ENCODE results near the gene GID8. TPM values are rescaled to one million over a fixed set of nuclear protein-coding genes. Genes with fewer than 3 reads are reported as not detected.

Gene GID8
- polyA plus RNA-seq, 4 donors = 50.4 to 56.6 (median 53.1) TPM

DNA sequence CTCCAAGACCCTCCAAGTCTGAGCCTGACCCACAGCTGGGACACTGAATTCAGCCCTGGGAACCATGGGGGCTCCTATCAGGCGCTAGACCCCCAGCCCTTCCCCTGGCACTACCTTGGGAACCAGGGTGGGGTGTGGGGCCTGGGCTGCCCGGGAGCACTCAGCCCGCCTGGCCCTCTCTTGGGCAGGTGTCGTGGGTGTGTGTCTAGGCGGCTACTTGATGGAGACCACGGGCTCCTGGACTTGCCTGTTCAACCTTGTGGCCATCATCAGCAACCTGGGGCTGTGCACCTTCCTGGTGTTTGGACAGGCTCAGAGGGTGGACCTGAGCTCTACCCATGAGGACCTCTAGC is 29.2 kb downstream of the GID8 start:
- no peak for DNase-seq (ENCODE audit: low read depth in 4 of 4, low spot score in 2 of 4)

DNA sequence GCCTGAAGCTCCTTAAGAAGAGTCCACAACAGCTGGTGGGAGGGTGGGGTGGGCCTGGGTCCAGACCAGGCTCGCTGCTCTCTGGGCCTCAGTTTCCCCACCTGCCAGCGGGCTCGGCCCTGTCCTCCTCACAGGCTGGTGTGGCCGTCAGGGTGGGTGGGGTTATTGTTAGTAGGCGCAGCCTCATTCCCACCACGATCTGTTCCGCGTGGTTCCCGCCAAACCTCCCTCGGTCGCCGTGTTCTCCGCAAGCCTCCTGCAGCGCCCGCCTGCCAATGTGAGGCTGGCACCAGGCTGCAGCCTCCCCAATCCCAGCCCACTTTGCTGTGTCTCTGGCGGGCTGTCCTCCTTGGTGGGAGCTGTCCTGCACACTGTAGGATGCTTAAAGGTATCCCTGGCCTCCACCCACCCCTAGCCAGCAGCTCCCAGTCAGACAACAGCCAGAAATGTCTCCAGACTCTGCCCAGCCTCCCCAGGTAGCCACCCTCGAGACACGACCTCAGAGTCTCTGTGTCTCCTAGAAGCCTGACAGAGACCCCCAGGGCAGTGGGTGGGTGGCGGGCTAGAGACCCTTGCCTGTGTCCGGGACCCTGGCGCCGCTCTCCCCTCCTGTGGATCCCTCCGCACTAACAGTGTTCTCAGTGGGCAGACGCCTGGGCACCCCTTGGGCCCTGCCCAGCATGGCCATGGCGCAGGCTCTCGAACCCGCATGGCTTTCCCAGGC is 29.8 kb downstream of the GID8 start:
- DNase-seq (ENCODE audit: low read depth in 4 of 4, low spot score in 2 of 4) = no peak

DNA sequence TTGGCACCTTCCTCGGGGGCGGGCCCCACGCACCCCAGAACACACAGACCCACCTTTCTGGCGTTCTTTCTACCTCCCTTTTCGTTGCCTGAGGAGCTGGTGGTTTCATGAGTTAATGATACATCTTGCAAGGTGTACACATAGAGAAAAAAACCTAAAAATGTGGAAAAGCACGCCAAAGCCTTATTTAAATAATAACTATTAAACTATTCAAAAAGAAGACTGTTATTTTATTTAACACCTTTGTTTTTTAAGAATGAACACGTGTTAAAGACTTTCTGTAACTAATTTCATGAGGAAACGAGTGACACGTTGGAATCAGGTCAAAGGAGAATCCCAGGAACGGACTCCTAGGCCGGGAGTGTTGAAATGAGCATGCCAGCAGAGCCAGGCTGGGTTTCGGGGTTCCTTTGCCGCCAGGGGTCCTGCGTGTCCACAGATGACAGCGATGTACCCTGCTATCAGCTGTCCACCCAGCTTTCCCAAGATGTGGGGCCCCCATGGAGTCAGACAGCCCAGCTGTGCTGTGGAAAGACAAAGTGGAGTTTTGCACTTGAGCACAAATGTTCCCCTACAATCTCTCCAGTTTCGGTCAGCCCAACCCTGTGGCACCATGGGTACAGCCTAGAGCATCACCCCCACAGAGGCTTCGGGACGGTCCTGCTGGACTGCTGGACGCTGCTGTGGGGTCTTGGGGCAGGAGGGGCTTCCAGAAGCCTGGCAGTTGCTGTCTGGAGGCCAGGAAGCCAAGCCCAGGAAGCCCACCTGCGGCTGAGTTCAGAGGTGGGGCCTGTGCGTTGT is 30.6 kb downstream of the GID8 start:
- no peak for DNase-seq (ENCODE audit: low read depth in 4 of 4, low spot score in 2 of 4)

DNA sequence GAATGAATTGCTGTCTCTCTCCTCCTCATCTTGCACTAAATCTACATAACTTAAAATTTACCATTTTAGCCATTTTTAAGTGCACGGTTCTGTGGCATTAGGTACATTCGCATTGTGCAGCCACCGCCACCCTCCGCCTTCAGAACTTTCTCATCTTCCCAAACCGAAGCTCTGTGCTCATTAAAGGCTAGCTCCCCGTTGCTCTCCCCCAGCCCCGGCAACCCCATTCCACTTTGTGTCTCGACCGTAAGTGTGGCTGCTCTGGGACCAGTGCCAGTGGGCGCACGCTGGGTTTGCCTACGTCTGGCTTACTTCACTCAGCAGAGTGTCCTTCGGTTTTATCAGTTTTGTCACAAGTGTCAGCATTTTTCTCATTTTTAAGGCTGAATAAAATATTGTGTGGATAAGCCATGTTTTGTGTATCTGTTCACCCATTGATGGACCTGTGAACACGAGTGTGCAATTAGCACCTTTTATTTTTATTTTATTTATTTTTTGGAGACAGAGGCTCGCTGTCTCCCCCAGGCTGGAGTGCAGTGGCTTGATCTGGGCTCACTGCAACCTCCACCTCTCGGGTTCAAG is 31.3 kb downstream of the GID8 start:
- DNase-seq (ENCODE audit: low read depth in 4 of 4, low spot score in 2 of 4) = no peak

DNA sequence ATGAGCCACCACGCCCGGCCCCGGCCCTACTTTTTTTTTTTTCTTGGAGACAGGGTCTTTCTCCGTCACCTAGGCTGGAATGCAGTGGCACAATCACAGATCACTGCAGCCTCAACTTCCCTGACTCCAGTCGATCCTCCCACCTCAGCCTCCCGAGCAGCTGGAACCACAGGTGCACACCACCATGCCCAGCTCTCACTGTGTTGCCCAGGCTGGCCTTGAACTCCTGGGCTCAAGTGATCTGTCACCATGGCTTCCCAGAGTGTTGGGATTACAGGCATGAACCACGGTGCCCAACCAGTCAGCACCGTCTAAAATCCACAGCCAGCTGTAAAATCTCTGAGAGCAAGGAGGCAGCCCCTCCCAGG is 32.0 kb downstream of the GID8 start:
- no peak for DNase-seq (ENCODE audit: low read depth in 4 of 4, low spot score in 2 of 4)

DNA sequence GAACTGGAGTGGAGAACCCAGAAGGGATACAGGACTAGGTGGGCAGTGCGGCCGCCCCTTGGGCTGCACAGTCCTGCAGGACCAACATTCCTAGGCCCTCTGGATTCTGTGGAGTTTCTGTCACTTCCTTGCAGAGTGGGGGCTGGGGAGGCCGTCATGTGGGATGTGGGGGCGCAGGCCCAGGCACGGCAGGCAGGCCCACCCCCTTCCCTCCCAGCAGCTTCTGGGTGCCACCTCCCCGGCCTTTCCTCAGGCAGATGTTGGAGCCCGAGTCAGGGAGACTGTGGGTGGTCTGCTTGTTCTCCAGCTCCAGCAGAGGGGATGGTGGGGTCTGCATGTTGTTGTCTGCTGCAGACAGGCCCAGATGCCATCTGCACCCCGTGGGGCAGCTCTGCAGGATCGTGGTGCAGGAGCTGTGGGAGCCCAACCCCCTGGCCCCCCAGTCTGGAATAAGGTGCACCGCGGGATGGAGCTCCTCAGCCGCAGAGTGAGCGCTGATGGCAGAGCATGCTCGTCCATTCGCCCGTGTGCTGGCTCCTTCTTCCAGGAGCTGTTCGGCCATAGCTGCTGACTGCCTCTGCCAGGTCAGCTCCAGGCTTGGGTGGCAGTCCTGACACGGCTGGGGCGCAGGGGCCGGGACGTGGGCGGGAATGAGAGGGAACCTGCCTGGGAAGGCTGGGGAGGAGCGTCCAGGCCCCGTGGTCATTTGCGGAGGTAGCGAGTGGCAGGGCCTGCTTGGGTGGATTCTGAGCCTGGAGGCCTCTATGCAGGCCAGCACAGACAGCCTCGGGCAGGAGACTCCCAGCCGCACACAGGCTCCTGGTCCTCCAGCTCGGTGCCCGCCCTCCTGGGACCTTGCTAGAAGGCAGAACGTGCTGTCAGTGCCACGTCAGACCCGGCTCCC is 32.6 kb downstream of the GID8 start:
- DNase-seq (ENCODE audit: low read depth in 4 of 4, low spot score in 2 of 4) = no peak

DNA sequence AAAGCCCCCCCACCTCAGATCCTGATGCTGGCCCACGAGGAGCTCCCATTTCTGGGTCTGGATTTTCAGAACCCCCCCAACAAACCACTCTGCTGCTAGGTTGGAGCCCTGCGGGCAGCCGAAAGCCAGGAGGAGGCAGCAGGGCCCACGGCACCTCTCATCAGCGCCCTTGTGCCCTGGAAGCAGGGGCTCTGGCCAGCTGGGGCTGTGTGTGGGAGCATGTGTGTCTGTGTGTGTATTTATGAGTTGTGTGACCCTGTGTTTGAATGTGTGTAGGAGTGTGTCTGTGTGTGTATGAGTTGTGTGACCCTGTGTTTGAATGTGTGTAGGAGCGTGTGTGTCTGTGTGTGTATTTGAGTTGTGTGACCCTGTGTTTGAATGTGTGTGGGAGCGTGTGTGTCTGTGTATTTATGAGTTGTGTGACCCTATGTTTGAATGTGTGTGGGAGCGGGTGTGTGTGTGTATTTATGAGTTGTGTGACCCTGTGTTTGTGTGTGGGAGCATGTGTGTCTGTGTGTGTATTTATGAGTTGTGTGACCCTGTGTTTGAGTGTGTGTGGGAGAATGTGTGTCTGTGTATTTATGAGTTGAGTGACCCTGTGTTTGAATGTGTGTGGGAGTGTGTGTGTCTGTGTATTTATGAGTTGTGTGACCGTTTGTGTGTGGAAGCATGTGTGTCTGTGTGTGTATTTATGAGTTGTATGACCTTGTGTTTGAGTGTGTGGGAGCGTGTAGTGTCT is 33.4 kb downstream of the GID8 start:
- DNase-seq (ENCODE audit: low read depth in 4 of 4, low spot score in 2 of 4) = no peak

DNA sequence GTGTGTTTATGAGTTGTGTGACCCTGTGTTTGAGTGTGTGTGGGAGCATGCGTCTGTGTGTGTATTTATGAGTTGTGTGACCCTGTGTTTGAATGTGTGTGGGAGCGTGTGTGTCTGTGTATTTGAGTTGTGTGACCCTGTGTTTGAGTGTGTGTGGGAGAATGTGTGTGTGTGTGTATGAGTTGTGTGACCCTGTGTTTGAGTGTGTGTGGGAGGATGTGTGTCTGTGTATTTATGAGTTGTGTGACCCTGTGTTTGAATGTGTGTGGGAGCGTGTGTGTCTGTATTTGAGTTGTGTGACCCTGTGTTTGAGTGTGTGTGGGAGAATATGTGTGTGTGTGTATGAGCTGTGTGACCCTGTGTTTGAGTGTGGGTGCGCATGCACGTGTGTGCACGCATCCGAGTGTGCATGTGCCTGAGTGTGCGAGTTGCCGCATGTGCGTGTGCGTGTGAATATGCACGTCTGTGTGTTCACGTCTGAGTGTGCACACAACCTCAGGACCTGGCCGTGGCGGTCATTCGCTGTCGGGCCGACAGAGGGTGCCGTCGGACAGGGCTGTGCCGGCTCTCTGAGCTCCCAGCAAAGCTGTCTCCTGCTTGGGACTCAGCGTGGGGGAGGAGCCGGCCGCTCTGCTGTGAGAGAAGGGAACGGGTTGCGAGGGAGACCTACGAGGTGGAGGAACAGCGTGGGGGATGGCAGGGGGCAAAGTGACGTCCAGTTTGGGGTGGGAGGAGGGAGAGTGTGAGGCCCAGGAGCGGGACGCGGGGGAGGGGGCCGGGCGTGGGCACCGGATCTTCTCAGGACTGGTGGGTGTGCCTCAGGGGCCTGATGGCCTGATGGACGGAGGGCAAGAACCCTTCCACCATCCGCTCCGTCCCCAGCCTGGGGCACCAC is 34.2 kb downstream of the GID8 start:
- DNase-seq (ENCODE audit: low read depth in 4 of 4, low spot score in 2 of 4) = peak in 3 of 4 donors; percentile 59 to 76 (median 75)

DNA sequence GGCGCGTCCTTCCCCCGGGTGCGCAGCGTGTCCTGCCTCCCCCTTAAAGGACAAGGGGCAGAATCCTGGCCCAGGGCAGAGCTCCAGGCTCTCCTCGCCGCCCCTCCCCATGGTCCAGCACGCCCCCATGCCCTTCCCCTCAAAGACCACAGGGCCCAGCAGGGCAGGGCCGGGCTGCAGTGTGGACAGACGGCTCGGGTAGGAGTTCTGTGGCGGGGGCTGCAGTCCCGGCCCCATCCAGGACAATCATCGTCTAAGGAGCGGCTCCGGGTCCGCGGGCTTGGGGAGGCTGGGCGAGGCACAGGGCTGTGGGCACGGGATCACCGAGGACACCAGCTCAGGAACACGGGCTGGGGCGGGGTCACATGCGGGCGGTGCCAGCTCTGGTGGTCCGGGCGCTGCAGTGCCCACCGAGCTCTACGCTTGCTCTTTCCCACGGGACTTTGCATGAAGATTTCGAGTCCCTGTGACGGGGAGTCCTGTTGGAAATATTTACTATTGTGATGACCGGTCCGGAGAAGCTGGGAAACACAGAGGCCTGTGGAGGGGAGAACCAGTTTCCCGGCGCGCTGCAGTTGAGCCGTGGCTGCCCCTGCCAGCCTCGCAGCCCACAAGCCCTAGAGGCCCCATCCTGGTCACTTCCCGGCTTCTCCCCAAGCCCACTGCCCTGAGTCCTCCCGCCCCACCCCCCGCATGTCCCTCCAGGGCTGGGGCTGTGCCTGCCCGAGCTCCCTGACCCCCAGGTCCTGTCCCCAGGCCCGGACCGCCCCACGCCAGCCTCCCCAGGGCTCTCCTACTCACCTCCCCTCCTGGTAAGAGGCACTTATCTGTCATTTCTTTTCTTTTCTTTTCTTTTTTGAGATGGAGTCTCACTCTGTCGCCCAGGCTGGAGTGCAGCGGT is 35.1 kb downstream of the GID8 start:
- DNase-seq (ENCODE audit: low read depth in 4 of 4, low spot score in 2 of 4) = no peak

DNA sequence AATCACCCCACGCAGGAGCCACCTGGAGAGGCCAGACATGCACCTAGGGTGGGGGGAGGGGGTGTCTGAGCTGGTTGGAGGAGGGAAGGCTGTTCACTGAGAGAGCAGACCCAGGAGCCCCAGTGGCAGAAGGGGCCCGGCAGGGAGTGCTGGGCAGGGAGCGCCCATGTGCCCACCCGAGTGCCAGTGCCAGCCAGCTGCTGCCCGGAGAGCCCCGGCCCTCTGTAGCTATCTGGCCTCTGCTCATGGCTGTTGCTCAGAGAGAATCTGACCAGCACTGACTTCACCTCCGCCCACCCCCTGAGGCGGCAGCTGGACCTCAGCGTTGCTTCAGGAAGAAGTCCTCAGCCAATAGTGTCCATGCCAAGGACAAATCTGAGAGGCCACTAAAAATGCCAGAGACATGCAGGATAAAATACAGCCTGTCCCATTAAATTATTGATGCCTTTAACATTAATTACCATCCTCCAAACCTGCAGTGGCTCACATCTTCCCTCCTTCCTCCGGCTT is 37.4 kb downstream of the GID8 start:
- DNase-seq (ENCODE audit: low read depth in 4 of 4, low spot score in 2 of 4) = no peak

DNA sequence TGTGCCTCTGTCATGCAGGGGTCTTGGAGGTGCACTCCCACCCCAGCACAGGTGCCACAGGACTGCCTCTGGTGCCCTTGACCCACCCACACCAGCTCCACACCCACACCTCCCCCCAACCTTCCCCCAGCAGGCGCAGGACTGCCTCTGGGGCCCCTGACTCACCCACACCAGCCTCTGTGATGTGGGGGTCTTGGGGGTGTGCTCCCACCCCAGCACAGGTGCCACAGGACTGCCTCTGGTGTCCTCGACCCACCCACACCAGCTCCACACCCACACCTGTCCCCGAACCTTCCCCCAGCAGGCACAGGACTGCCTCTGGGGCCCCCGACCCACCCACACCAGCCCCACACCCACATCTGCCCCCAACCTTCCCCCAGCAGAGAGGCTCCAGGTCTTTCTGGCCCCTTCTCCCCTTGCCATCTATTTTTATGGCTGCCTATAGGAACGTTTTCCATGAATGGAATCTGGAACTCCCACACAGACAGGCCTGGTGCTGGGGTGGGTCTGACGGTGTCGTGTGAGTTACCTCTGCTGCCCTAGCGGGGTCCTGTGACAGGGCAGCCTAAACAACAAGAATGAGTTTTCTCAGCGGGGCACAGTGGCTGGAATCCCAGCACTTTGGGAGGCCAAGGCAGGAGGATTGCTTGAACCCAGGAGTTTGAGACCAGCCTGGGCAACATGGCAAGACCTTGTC is 38.0 kb downstream of the GID8 start:
- no peak for DNase-seq (ENCODE audit: low read depth in 4 of 4, low spot score in 2 of 4)

DNA sequence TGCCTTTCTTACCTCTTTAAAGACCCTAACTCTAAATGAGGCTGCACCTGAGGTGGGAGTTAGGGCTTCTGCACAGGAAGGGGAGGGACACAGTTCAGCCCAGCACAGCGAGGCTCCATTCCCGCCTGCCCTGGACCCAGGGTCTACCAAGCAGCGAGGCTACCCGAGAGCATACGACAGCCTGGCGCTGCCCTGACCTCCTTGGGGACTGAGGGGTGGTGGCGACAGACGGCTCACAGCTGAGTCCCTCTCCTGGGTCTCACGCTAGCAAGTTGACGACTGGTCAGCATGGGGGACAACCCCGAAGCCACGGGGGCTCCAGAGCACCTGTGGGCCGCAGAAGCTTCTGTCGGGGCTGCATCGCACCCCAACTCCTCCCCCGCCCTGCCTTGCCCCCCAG is 38.9 kb downstream of the GID8 start:
- no peak for DNase-seq (ENCODE audit: low read depth in 4 of 4, low spot score in 2 of 4)

DNA sequence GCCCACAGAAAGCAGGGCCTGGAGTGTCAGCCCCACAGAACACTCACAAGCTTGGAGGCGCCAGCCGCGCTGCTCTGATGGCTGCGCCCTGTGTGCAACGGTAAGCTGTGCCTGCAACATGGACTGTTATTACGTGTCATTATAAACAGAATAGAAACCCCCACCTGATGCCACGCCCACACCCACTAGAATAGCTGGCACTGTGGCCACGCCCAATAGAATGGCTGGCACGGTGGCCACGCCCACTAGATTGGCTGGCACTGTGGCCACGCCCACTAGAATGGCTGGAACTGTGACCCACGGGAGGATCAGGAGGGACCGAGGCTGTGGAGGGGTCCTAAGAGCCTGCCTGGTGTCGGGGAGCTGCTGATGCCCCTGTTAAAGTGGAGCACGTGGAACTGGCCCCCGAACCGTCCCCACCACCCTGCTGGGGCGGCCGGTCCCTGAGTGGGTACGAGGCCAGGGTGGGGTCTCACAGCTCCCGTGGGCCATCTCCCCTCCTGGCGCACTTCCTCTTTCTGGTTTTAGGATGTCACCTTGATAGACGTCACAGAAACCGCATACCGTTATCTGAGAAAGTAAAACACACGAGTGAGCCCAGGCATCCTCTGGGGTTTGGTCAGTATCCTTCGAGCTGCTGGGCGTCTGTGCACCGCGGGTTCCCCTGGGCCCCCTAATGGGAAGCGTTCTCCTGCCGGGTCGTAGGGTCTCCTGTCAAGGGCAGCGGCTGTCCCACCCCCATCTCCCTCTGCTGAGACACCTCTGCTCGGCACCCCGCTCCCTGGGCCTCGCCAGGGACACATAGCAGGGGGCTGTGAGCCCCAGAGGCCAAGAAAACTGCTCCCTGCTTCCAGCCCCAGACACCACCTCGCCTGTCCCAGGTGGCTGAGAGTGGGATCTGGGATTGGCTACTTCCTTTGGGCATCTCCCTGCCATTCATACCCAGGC is 39.9 kb downstream of the GID8 start:
- no peak for DNase-seq (ENCODE audit: low read depth in 4 of 4, low spot score in 2 of 4)

DNA sequence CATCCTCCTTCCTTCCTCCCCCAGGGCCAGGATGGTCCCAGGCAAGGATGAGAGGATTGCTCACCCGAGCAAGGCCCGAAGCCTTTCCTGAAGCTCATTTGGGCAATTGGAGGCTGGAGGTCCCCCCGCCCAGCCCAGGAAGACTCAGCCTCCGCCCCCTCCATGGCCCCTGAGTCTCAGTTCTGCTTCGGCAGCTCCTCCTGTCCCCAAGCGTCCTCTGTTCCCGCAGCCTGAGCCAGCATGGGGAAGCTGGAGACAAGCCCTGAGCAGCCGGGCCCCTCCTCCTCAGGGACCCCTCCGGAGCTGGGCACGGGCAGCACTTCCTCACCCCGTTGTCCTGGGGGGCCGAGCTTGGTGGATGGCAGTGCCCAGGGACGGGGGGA is 40.6 kb downstream of the GID8 start:
- no peak for DNase-seq (ENCODE audit: low read depth in 4 of 4, low spot score in 2 of 4)

DNA sequence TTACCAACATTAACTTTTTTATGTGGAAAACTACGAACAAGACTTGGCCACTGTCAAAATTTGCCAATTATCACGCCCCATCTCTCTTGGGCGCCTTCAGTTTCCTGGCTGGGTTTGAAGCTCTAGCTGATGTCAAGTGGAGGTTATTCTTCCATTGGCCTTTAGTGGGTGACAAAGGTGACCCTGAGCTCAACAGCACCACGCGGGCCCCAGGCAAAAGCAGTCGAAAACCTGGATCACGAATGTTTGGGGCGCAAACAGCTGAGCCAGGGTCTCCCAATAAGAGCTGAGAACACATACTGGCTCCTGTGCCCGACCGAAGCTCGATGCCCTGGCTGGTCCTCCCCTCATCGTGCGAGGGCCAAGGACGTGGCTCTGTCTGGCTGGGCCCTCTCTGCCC is 41.4 kb downstream of the GID8 start:
- DNase-seq (ENCODE audit: low read depth in 4 of 4, low spot score in 2 of 4) = no peak

DNA sequence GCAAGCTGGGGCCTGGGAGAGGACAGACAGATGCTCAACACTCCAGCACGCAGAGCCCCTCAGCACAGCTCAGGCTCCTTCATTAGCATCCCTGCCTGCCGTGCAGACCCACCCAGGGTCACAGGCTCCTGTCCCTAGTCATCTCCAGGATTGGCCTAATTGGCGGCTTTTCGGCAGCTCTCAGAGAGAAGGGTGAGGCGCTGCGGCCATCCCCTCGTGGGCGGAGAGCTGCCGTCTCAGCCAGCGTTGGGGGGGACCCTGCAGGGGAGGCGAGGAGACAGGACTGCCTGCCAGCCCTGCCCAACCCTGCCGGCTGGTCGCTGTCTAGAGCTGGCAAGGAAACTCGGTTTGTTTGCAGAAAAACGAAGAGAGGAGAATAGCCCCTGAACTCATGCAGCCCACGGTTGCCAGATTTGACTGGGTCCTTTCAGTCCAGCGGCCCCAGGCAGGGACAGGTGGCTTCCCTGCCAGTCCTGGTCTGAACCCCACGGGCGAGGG is 42.0 kb downstream of the GID8 start:
- no peak for DNase-seq (ENCODE audit: low read depth in 4 of 4, low spot score in 2 of 4)

All from left renal cortex interstitium (tissue), 4 donors.